Measurements from ENCODE around the gene MED27.

DNA sequence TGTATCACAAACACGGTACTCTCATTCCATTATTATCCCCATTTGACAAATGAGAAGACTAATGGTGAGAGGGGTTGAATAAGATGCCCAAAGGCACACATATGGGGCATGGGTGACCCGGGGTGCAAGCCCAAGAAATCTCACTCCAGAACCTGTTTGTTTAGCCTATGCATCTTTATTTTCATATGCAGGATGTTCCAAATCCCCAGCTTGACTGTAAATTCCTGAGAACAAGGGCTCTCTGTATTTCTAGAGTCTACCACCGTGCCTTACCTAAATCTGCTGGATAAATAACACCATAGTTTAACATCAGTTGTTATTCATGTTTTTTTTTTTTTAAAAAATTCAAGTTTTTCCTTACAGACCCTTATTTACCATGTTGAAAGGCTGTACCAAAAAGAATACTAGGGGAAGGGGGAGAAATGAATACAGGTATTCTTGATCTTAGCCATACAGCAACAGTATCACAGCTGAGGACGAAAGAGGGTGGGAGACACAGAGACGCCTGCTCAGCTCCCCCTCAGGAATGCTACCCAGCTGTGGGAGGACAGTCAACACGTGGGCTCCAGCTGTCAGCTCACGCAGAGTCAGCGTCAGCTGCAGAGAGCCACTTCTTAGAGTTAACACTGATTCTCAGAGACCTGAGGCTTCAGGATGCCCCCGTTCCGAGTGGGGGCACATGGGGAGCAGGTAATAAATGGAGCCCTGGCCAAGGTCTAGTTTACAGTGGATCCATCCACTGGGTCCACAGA is 86.6 kb downstream of the MED27 start:
- TF ChIP-seq, protein P1, sequence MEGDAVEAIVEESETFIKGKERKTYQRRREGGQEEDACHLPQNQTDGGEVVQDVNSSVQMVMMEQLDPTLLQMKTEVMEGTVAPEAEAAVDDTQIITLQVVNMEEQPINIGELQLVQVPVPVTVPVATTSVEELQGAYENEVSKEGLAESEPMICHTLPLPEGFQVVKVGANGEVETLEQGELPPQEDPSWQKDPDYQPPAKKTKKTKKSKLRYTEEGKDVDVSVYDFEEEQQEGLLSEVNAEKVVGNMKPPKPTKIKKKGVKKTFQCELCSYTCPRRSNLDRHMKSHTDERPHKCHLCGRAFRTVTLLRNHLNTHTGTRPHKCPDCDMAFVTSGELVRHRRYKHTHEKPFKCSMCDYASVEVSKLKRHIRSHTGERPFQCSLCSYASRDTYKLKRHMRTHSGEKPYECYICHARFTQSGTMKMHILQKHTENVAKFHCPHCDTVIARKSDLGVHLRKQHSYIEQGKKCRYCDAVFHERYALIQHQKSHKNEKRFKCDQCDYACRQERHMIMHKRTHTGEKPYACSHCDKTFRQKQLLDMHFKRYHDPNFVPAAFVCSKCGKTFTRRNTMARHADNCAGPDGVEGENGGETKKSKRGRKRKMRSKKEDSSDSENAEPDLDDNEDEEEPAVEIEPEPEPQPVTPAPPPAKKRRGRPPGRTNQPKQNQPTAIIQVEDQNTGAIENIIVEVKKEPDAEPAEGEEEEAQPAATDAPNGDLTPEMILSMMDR (conservative IDR thresholded peaks at IDR 0.05; ENCODE audit: low read depth, low read length), result no peak
- no peak for TF ChIP-seq POLR2A (IDR thresholded peaks at IDR 0.05; ENCODE audit: low read depth, low read length)
- no peak for TF ChIP-seq SMC3 (IDR thresholded peaks at IDR 0.05; ENCODE audit: low read depth, low read length)
- TF ChIP-seq MXI1 (IDR thresholded peaks at IDR 0.05; ENCODE audit: borderline replicate concordance, low read depth, low read length), result no peak
- no peak for TF ChIP-seq MAFK (IDR thresholded peaks at IDR 0.05; ENCODE audit: low read depth, low read length)
- no peak for TF ChIP-seq RFX5 (IDR thresholded peaks at IDR 0.05; ENCODE audit: low read depth, low read length)
- TF ChIP-seq BHLHE40 (IDR thresholded peaks at IDR 0.05; ENCODE audit: low read depth, low read length), result no peak
